NOMO-1 treated with DMSO at 0.1 percent for 48 hours (cell line): ENCODE data around the gene SAA1.
A peak's percentile ranks its signal among the peaks of the same experiment; 100 is the strongest.
"Not testable (repeated sequence)": the region's sequence is repeated elsewhere in the genome, so short reads cannot be mapped to it uniquely, and the experiment has no call there.

ENCODE experiments used
- DNase-seq: peaks from one replicate; lab custom pipeline; 2025; ENCODE audit not compliant: unreplicated experiment; lab: John Stamatoyannopoulos, UW

SAA1 gene

DNA sequence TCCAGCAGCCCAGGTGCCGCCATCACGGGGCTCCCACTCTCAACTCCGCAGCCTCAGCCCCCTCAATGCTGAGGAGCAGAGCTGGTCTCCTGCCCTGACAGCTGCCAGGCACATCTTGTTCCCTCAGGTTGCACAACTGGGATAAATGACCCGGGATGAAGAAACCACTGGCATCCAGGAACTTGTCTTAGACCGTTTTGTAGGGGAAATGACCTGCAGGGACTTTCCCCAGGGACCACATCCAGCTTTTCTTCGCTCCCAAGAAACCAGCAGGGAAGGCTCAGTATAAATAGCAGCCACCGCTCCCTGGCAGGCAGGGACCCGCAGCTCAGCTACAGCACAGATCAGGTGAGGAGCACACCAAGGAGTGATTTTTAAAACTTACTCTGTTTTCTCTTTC, at the start of gene SAA1:
TSS of gene SAA1 (plus strand) at position 316 of the 400 bp plus-strand sequence. CDS start 624 bp downstream, outside the sequence.
- no peak for DNase-seq

DNA sequence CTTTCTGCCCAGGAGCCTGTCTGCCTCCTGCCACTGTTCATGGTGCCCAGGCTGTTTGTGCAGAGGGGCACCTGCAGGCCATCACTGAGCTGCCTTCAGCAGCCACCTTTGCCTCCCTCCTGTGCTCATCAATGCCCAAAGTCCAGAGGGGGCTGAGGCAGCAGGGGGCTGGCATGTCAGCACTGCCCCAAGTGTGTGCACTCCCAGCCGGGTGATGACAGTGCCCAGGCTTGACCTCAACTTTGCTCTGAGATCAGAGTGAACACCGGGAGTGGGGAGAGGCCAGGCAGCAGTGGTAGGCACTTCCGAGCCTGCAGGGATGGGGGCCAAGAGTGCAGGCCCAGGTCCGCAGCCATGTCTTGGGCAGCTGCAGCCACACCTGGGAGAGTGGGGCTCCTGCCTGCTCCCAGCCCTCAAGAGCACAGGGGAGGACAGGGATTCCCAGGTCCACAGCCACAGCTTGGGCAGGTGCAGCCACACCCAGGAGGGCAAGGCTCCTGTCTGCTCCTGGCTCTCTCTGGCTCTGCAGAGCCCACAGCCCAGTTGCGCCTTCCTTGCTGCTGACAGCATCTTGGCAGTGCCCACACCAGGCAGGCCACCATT, 44.7 kb upstream of the SAA1 start:
- DNase-seq, result no peak

DNA sequence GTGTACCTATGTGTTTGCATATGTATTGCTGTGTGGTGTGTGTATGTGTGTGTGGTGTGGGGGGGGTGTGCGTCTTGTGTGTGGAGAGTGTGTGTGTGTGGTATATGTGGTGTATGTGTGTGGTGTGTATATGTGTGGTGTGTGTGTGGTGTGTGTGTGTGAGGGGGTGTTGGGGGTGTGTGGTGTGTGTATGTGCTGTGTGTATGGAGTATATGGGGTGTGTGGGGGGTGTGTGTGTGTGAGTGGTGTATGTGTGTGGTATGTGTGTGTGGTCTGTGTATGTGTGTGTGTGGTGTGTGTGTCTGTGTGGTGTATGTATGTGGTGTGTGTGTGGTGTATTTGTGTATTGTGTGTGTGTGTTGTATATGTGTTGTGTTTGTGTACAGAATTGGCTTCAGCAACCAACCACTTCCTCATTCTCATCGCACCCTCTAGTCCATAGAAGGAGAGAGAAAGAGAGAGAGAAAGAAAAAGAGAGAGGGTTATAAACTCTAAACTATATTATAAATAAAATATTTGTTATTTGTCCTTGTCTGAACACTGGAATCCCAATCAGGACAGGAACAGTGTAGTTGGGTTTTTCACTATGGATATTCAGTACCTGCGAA, 43.1 kb upstream of the SAA1 start:
- DNase-seq, result peak; percentile 0

DNA sequence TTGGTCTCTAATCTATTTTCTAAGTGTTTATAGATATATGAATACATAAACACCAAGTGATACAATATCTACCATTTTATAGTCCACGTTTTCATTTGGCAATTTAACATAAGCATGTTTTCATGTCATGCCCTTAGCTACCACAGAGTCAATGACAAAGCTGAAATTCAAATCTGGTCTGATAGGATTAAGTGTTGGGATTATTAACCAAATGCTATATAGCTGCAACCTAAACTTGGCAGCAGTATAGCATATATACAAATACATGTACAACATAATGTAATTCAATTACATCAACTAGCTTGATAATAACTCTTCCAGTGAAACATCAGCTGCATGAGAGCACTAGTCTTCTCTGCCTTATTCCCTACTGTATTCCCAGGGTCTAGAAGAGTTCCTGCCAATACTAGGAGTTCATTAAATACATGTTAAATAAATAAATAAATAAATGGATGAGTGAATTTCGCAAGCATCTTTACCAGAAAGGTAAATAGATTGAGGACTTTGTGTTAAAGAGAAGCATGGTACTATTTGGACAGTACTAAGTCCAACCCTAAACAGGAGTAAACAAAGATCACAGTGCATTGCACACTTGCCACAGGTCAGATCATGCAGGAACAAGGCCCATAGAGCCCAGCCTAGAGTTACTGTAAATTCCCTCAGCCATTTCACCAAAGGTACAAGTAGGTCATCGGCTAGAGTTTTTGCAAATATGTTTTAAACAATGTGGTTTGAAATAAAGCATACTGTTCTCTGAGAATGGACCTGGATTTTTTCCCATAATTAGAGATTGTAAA, 42.3 kb upstream of the SAA1 start:
- DNase-seq, result no peak

DNA sequence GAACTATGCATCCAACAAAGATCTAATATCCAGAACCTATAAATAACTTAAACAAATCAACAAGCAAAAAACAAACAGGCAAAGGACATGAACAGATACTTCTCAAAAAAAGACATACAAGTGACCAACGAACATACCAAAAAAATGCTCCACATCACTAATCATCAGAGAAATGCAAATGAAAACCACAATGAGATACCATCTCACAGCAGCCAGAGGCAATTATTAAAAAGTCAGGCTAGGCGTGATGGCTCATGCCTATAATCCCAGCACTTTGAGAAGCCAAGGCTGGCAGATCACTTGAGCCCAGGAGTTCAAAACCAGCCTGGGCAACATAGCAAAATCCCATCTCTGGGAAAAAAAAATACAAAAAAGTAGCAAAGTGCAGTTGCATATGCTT, 40.2 kb upstream of the SAA1 start:
- no peak for DNase-seq

DNA sequence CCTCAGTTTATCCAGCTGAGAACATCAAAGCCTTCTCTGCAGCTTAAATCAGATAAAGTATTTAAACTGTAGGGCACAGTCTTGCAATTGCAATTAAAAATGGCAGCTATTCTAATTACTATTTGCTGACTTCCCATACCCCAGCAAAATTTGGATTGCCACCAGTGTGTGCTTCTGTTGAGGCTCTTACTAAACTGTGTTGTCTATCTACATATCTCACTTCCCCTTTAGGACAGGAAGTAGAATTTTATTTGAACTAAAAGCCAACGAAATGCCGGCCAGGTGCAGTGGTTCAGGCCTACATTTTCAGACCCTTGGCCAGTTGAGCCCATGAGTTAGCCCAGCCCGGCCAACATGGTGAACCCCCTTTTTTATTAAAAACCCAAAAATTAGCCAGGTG, 36.6 kb upstream of the SAA1 start:
- DNase-seq, result peak; percentile 55

DNA sequence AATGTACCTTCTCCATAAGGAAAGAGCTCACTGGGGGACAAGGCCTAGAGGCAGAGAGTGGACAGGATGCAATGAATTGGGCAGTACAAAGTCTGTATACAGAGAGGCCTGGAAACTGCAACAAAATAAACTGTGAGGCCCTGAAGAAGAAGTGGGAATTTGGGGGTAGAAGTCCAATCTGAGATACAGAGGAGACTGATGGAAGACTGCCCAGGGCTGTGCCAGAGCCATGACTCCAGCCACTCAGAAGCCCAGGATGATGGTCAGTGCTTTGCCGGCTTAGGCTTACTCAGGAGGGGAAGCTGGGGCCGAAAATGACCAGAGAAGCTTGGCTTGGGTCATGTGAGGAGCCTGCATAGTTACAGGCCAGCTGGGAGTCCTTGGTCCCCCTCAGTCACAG, 35.2 kb upstream of the SAA1 start:
- DNase-seq, result no peak

DNA sequence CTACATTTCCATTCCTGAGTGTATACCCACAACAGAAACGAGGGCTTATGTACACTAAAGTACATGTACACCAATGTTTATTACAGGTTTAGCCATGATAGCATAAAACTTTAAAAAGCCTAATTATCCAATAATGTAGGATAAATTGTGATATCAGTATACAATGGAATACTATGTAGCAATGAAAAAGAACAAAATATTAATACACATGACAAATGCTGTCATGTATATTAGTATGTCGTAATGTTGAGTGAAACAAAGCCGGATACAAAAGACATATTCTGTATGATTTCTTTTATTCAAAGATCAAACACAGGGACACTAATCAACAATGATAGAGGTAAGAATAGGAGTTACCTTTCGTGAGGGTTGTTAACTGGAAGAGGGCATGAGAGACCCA, 32.2 kb upstream of the SAA1 start:
- no peak for DNase-seq

DNA sequence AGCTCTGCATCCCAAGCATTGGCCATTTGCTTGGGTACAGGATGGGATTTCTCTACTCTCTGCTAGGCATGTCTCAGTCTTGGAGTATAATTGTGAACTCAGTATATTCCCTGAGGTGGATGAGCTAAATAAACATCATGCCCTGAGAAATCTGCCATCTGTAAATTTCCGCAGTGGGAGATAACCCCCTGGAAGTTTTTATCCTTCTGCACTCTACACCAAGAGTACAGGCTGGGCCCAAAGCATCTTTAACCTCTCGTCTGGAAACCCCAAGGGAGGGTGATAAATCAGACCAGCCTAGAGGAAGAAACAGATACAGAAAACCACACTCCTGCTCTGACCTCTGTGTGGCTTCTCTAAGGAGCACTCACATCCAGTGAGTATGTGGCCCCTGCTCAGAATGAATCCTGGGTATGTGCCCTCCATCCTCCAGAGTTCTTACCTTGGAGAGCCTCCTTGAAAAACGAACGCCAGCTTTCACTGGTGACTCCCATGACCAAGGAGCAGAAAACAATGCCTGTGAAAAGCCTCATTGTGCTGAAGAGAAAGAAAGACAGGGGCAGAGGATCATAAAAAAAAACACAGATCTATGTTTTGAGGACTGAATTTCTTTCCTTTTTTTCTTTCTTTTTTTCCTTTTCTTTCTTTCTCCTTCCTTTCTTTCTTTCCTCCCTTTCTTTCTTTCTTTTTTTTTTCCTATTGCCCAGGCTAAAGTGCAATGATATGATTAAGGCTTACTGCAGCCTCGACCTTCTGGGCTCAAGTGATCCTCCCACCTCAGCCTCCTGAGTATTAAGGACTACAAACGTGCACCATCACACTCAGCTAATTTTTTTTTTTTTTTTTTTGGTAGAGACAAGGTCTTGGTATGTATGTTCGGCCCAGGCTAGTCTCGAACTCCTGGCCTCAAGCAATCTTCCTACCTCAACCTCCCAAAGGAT, 30.4 kb upstream of the SAA1 start:
- DNase-seq, result no peak

DNA sequence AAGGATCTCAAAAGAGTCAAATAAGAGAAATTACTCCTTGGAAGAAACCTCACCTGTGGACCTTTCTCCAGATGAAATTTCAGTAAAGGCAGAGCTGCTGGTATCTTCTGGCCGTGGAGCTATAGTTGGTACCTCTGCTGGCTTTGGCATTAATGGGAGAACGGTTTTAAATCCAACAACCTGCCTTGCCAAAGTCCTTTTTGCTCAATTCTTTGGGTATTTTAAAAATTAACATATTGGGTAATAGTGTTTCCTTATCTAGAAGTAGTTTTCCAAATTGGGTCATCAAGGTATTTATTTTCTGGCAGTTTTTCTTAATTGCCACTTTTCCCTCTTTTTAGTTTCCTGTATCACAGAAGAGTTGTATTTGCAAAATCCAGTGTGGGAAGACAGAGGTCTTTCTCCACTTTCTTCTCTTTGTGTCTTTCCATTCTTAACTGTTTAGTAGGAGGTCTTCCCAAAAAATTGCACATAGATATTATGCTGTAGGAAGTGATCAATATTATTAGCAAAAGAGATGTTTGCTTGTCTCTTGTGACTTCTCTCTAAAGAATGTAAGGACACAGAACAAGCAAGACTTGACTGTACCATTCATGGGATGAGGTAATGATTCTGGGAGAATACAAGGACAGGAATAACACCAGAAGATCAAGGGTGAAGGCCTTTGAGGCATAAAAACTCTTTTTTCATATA, 29.3 kb upstream of the SAA1 start, which contains the start of gene SAA4:
TSS of gene SAA4 (minus strand) at position 139 of the 693 bp plus-strand sequence. CDS start 876 bp downstream, outside the sequence.
- DNase-seq, result no peak

DNA sequence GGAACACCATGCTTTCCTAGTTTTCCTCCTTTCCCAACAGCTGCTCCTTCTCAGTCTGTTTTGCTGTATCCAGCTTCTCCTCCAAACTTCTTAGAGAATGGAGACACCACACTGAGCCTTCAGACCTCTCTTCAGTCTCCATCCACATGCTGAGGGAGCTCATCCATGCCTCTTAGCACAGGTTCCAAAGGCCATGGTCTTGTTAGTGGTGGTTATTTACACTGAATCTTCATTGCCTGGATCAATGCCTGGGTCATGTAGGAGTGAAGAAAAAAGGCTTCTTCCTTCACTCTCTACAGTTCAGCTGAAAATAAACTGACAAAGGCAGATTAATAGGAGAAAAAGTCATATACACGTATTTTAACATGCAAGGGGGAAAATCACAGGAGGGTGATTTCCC, 26.4 kb upstream of the SAA1 start:
- no peak for DNase-seq

DNA sequence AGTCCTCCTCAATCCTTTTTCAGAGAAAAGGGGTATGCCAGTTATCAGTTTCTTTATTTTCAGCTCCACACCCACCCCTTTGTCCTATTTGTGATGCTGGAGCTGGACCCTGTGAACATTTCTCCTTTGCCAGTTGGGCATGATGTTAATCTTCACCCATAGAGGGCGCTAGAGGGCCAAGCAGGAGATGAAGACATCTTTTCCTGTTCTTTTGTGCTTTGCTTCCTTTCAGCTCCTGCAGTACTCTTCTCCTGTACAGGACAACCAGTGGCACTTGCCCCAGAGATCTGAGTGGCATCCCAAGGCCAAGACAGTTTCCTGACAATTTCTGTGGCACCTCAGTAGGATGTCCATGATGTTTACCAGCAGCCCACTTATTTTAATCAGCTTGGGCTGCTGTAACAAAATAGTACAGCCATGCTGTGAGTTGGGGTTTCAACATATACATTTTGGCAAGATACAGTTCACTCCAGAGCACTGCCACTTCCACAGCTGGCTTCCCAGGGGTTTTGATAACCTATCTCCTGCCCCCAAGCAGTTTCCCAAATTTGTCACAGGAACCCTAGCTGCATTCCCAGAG, 22.2 kb upstream of the SAA1 start:
- DNase-seq, result peak; percentile 58

DNA sequence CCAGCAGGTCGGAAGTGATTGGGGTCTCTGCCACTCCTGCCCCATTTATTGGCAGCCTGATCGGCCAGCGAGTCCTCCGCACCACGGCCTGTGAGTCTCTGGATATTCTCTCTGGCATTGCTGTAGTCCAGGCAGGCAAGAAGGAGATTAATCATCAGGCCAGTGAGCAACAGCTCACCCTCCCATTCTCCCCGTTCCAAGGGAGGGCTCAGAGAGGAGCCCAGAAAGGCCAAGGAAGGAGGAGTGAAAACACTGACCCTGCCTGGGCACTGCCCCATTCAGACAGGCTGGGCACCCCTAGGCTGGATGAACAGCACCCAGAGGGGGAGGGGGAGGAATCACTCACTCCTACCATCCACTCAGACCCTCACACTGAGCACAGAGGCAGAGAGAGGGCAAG, 20.7 kb upstream of the SAA1 start:
- no peak for DNase-seq

DNA sequence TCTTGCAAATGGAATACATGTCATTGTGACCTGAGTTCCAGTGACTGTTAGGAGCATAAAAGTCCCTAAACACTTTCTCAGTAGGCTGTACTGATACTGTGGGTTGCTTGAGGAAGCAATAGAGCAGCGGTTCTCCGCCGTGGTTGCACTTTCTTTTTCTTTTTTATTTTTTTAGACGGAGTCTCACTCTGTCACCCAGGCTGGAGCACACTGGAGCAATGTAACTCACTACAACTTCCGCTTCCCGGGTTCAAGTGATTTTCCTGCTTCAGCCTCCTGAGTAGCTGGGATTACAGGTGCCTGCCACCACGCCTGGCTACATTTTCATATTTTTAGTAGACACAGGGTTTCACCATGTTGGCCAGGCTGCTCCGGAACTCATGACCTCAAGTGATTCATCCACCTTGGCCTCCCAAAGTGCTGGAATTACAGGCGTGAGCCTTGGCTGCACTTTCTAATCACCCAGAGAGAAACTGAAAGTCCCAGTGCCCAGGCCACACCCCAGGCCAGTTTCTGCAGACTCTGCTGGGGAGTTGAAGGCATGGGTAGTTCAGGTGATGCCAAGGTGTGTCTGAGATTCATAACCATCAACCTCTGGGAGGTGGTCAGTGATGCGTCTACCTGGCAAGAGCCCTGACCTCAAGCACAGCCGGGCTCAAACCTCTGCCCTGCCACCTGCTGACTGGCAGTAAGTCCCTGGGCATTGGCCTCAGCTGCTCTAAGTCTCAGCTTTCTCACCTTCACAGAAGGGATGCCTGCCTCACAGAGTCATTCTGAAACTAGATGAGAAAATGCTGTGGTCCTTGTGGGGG, 19.5 kb upstream of the SAA1 start:
- DNase-seq, result peak; percentile 41

DNA sequence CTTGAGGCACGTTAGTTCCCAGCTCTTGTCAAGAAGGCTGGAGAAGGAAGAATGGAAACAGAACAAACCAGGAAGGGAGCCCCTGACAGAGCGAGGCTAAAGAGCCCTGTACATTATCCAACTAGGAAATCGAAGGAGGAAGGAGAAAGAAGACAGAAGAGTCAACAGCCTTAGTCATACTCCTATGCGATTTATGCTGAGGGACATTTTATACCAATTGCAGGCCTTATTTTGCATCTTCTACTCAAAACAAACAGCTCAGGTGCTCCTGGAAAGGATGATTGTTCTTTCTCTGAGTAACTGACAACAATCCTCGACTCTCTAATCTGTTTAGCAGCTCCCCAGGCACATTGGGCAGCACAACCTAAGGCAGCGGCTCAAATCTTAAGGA, 18.9 kb upstream of the SAA1 start:
- DNase-seq, result not testable (repeated sequence)

DNA sequence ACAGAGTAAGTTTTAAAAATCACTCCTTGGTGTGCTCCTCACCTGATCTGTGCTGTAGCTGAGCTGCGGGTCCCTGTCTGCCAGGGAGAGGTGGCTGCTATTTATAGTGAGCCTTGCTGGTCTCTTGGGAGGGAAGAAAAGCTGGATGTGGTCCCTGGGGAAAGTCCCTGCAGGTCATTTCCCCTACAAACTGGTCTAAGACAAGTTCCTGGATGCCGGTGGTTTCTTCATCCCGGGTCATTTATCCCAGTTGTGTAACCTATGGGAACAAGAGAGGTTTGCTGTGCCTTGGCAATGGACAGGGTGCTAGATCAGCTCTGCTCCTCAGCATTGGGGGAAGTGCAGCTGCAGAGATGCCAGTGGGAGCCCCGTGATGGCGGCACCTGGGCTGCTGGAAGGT, 17.5 kb upstream of the SAA1 start, which contains the start of gene SAA2:
TSS of gene SAA2 (minus strand) at position 108 of the 400 bp plus-strand sequence. CDS start 657 bp downstream, outside the sequence.
- no peak for DNase-seq

DNA sequence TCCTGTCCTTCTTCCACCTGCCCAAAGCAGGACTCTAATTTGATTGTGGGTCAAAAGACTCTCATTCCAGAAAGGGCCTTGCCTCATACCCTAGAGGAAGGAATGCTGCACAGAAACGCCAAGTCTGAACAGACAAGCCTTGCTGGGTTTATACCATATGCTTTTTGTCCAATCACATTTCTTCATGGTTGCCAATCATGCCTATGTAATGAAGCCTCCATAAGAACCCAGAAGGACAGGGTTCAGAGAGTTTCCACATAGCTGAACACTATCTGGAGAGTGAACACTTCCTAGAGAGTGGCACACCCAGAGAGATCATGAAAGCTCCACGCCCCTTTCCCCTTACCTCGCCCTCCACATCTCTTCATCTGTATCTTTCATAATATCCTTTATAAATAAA, 12.8 kb upstream of the SAA1 start:
- DNase-seq, result no peak

DNA sequence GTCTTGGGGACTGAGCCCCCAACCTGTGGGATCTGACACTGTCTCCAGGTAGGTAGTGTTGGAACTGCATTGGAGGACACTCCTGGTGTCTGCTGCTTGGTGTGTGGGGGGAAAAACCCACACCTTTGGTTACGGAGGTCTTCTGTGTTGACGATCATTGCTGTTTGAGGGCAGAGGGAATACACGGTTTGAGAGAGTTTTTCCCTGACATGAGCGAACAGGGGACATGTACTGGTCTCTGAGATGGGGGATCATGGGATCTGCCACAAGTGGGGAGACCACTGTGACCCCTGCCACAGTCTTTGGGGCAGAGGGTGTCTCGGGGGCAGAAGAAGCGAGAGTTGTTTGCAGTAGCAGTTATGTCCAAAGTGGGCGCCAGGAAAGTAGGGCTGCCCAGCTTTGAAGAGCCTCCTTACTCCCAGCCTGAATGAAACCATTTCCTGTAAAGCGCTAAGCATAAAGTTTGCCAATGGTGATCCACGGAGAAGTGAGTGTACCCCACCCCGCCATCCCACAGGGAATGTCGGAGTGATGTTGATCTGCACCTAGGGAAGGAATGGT, 12.2 kb upstream of the SAA1 start:
- DNase-seq, result no peak
